Adipocyte (in vitro differentiated cells): ENCODE data around the gene TAS2R19.
"Not testable (repeated sequence)": the region's sequence is repeated elsewhere in the genome, so short reads cannot be mapped to it uniquely, and the experiment has no call there.

ENCODE experiments used
- DNase-seq: peaks from one replicate; pipeline ENCODE4 v3.0.0-alpha.2; 2015; ENCODE audit warnings: low read depth
- H3K27me3 ChIP-seq: replicated peaks from 2 replicates; pipeline ENCODE4 v1.7.0; 2013; ENCODE audit warnings: mild to moderate bottlenecking, low read length, moderate library complexity; ENCODE audit not compliant: control insufficient read depth, insufficient read depth
- H3K36me3 ChIP-seq: 2 replicates; pipeline ENCODE4 v1.7.0; 2013; ENCODE audit warnings: low read length, mild to moderate bottlenecking, moderate library complexity; ENCODE audit not compliant: control insufficient read depth, insufficient read depth, severe bottlenecking
- H3K4me1 ChIP-seq: 2 replicates; pipeline ENCODE4 v1.7.0; 2013; ENCODE audit warnings: mild to moderate bottlenecking, low read length, moderate library complexity; ENCODE audit not compliant: control insufficient read depth, insufficient read depth
- H3K4me3 ChIP-seq: 2 replicates; pipeline ENCODE4 v1.7.0; 2013; ENCODE audit warnings: mild to moderate bottlenecking, low read length, moderate library complexity
- H3K9ac ChIP-seq: 2 replicates; pipeline ENCODE4 v1.7.0; 2013; ENCODE audit warnings: mild to moderate bottlenecking, low read length, moderate library complexity
- H3K9me3 ChIP-seq: 2 replicates; pipeline ENCODE4 v1.7.0; 2013; ENCODE audit warnings: mild to moderate bottlenecking, low read length, moderate library complexity; ENCODE audit not compliant: control insufficient read depth

Gene TAS2R19

GRCh38 chr12:11039171-11039570 lies 16.8 kb upstream of the TAS2R19 start:
- Histone ChIP-seq H3K27me3 (no peaks in the 10 kb centered on the region), H3K9ac (no peak overlapping the region), H3K9me3 (no peaks in the 10 kb centered on the region), H3K4me1 (no peaks in the 10 kb centered on the region), H3K4me3 (no peak overlapping the region), H3K36me3 (peaks cover 9% of the 10 kb centered on the region)
- no peak for DNase-seq

DNA sequence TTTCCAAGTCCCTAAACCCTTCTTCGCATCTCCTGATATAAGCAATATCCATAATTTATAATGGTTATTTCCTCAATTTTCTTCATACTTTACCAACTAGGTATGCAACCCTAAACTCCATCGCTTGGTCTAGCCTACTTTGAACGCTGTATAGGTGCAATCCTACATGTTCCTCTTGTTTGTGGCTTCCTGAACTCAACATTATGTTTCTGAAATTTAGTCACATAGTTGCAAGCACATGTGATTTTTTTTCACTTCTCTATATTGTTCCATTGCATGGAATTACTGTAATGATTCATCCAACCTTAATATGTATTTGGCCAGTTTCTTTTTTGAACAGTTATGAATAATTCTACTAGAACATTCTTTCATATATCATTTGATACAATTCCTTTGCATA lies 11.5 kb upstream of the TAS2R19 start:
- not testable (repeated sequence) for DNase-seq, H3K36me3 ChIP-seq, H3K27me3 ChIP-seq, H3K9ac ChIP-seq, H3K4me1 ChIP-seq, H3K4me3 ChIP-seq, H3K9me3 ChIP-seq

- peaks cover 10% of the 10 kb centered on the region for H3K36me3 ChIP-seq
- no peak within 1 kb of the TSS for H3K9ac ChIP-seq
- H3K4me1 ChIP-seq = no peaks in the 10 kb centered on the region
- no peaks in the 10 kb centered on the region for H3K9me3 ChIP-seq
- no peak for DNase-seq
- H3K4me3 ChIP-seq = no peak within 1 kb of the TSS
- H3K27me3 ChIP-seq = no peaks in the 10 kb centered on the region
Measured at GRCh38 chr12:11031307-11031706, 8.9 kb upstream of the TAS2R19 start, which contains the start of gene TAS2R31. TAS2R31 (minus strand) TSS chr12:11031407; CDS start chr12:11031335, 72 bp downstream.

- Histone ChIP-seq H3K27me3 (no peaks in the 10 kb centered on the region), H3K36me3 (peaks cover 14% of the 10 kb centered on the region), H3K4me3 (no peak overlapping the region), H3K9ac (no peak overlapping the region), H3K9me3 (no peaks in the 10 kb centered on the region), H3K4me1 (peaks cover 7% of the 10 kb centered on the region)
- DNase-seq = no peak
Measured at GRCh38 chr12:11026118-11026517, 3.7 kb upstream of the TAS2R19 start.

DNA sequence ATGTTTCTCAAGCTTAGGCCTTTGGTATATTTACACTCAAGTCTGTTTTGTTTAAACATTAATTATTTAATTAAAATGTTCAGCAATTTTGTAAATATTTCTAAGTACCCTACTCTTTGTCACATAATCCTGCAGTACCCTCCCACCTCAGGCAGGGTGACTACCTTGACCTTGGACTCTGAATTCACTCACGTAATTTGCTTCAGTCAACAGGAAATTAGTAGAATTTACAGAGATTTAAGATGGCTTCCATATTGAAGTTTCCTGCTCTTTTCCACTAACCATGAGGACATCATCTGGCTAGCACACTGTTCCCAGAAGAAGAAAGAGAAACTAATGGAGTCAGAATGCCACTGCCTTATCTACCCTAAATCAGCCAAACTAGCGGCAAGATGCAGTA lies 967 bp upstream of the TAS2R19 start:
- Histone ChIP-seq H3K27me3 (no peaks in the 10 kb centered on the region), H3K4me1 (peaks cover 7% of the 10 kb centered on the region), H3K9me3 (no peaks in the 10 kb centered on the region), H3K9ac (no peak overlapping the region), H3K36me3 (peaks cover 14% of the 10 kb centered on the region), H3K4me3 (no peak overlapping the region)
- no peak for DNase-seq

- Histone ChIP-seq H3K36me3 (no peaks in the 10 kb centered on the region), H3K27me3 (no peaks in the 10 kb centered on the region), H3K4me1 (peaks cover 12% of the 10 kb centered on the region), H3K4me3 (no peak overlapping the region), H3K9ac (no peak overlapping the region), H3K9me3 (no peaks in the 10 kb centered on the region)
- DNase-seq = no peak
Measured at GRCh38 chr12:11016937-11017336, 5.5 kb downstream of the TAS2R19 start.

- Histone ChIP-seq H3K36me3 (no peaks in the 10 kb centered on the region), H3K9me3 (no peaks in the 10 kb centered on the region), H3K4me1 (peaks cover 6% of the 10 kb centered on the region), H3K9ac (no peak overlapping the region), H3K4me3 (no peak overlapping the region), H3K27me3 (no peaks in the 10 kb centered on the region)
- no peak for DNase-seq
Measured at GRCh38 chr12:11015775-11016430, 6.5 kb downstream of the TAS2R19 start.

DNA sequence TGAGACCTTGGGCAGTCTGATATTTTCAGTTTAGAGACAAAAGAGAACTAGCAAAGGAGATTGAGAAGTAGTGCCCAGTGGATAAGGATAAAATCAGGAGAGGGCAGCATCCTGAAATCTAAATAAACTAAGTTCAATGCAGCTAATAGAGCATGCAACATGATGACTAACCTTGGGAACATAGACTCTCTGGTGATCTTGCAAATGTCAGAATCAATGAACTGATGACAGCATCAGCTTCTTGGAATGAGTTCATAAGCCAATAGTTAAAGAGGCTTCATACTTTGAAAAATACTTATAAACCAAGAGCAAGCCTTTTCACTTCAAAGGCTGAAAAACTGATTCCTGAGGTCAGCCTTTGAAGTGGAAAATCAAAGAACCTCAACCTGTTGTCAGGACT lies 8.2 kb downstream of the TAS2R19 start:
- DNase-seq = no peak
- Histone ChIP-seq H3K36me3 (no peaks in the 10 kb centered on the region), H3K4me3 (no peak overlapping the region), H3K9ac (no peak overlapping the region), H3K4me1 (peaks cover 6% of the 10 kb centered on the region), H3K27me3 (no peaks in the 10 kb centered on the region), H3K9me3 (no peaks in the 10 kb centered on the region)

- Histone ChIP-seq H3K36me3 (no peaks in the 10 kb centered on the region), H3K27me3 (no peaks in the 10 kb centered on the region), H3K4me3 (no peak overlapping the region), H3K9me3 (no peaks in the 10 kb centered on the region), H3K4me1 (peaks cover 1% of the 10 kb centered on the region), H3K9ac (no peak overlapping the region)
- DNase-seq = no peak
Measured at GRCh38 chr12:11007608-11008007, 14.8 kb downstream of the TAS2R19 start.

DNA sequence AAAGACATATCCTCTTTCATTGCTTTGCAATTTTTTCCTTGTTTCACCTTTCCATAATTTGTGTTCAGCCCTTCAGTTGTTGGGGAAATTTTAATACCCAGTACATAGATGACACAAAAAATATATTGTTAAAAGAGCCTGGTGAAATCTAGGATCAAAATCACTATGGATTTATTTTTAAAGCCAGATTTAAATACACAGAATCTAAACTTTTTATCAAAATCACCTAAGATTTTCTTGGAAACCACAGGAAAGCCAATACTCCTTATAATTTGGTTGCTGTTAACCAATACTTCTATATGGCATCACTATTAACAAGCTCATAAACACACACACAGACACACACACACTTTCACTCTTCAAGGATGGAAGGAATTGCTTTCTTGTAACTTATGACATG lies 24.2 kb downstream of the TAS2R19 start, which contains the start of gene TAS2R20:
TSS of gene TAS2R20 (minus strand) at position 101 of the 400 bp plus-strand sequence. CDS start 429 bp downstream, outside the sequence.
- Histone ChIP-seq H3K4me1 (no peaks in the 10 kb centered on the region), H3K9me3 (peaks cover 6% of the 10 kb centered on the region), H3K4me3 (no peak within 1 kb of the TSS), H3K9ac (no peak within 1 kb of the TSS), H3K36me3 (peaks cover 18% of the 10 kb centered on the region), H3K27me3 (no peaks in the 10 kb centered on the region)
- no peak for DNase-seq

DNA sequence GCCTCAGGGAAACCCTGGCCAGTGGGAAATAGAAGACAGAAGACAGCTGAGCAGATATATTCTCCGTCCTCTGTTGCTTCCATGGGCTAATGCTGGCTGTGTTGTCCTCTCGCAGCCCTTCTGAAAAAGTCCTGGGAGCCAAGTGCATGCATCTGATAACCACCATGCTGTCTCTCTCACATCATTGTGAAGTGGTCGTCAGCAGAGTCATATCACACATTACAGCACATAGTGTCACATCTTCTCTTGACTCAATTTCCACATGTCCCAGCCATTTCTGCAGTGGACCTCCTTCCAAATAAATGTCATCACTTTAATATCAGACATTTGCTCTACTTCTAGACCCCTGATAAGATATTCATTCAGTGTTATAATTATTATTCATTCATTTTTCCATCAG lies 28.1 kb downstream of the TAS2R19 start:
- peaks cover 9% of the 10 kb centered on the region for H3K9me3 ChIP-seq
- DNase-seq = no peak
- peaks cover 40% of the 10 kb centered on the region for H3K36me3 ChIP-seq
- no peaks in the 10 kb centered on the region for H3K4me1 ChIP-seq
- no peaks in the 10 kb centered on the region for H3K27me3 ChIP-seq
- no peak overlapping the region for H3K4me3 ChIP-seq
- no peak overlapping the region for H3K9ac ChIP-seq

GRCh38 chr12:10989107-10989506 lies 33.3 kb downstream of the TAS2R19 start:
- no peak for DNase-seq
- H3K36me3 ChIP-seq = peaks cover 27% of the 10 kb centered on the region
- H3K4me3 ChIP-seq = no peak overlapping the region
- no peaks in the 10 kb centered on the region for H3K4me1 ChIP-seq
- no peak overlapping the region for H3K9ac ChIP-seq
- peaks cover 9% of the 10 kb centered on the region for H3K9me3 ChIP-seq
- no peaks in the 10 kb centered on the region for H3K27me3 ChIP-seq
